ENCODE measurements around the gene STXBP5.

STXBP5 gene

DNA sequence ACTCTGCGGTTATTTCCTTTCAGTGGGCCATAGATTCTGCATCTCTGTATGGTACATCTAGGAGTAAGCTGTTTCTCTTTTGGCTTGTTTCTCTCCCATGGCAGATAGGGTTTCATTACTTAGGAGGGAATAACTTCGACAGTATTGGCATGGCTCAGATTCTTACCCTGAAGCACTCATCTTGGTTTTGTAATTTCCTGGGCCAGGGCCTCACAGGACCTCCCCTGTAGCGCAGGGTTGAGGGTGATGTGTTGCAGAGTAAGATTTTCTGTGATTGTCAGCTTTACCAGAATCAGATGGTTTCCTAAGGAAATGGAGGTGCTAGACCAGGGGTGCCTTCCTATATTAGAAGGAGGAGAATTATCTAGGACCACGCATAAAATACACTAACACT lies 78.3 kb downstream of the STXBP5 start:
- H3K4me3 ChIP-seq (ENCODE audit: low read depth, low read length), result no peak overlapping the region

DNA sequence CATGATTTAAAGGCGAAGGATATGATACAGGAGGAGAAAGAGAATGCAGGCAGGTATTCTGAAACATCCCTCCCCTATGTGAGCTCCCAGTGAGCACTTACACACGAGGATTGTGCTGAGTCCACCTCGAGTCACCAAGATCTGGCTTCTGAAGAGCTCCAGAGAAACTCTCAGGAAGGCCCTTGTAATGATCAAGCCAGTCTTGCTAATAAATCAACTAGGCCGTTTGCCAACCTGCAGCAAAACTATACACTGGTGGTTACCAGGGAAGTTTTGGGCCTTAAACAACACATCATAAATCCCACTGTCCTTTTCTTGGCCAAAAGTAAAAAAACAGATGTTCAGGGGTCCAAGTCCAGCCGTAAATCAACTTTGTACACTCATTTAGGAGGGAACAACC lies 79.2 kb downstream of the STXBP5 start:
- H3K4me3 ChIP-seq (ENCODE audit: low read depth, low read length), result no peak overlapping the region

DNA sequence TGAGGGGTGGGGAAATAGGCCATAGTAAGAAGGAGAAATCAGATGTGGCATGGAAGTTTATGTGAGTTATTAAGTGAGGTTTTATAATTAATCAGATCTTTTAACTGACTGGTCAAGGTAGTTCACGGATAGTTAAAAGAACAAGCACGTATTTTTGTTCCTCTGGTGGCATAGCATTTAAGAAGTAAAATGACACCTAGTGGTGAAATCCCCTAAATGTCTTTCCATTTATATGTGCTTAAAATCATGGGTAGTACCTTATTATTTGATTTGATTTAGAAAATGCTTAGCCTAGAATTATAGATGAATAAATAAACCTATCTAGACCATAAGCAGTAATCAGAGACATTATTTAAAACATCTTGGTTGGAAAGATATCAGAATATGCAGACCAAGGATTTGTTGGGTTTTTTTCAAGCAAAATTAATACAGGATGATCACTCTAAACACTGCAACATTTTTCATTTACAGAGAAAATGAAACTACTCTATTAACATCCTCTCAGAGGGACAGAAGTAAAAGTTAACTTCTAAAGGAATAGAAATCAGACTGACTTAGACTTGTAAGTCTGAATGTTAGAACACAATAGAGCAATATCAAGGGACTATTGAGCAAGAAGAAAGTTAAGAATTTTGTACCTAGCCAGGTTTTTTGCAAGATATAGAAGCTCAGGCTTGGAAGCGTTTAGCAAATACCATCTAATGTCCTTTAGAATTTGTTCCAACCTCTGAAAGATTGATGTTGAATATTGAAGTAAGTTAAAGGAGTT lies 81.1 kb downstream of the STXBP5 start:
- H3K4me3 ChIP-seq (ENCODE audit: low read depth, low read length), result no peak overlapping the region

DNA sequence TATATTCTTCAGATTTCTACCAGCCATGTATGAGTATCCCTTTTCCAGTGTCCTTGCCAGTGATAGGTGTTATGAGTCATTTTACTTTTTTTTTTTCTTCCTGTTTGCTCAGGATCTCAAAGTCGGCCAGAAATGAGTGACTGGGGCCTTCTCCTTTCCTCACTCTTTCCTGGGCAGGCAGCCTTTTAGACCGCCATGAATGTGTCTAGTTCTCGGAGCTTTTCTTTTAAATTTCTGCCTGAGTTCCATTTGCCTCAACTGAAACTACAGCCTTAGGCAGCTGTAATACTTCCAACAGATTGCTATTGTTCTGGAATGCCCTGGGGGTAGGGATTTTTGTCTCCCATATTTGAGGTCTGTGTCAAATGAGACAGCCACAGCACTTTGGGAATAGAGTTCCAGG lies 83.7 kb downstream of the STXBP5 start:
- no peak overlapping the region for H3K4me3 ChIP-seq (ENCODE audit: low read depth, low read length)

DNA sequence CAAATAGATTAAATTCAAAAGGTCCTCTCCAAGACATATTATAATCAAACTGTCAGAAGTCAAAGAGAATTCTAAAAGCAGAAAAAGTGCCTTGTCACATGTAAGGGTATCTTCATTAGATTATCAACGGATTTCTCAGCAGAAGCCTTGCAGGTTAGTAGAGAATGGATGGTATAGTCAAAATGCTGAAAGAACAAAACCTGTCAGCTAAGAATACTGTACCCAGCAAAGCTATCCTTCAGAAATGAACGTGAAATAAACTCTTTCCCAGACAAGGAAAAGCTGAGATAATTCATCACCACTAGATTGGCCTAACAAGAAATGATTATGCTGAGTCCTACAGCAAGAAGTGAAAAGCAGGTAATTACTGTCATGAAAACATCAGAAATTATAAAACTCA lies 92.9 kb downstream of the STXBP5 start:
- no peak overlapping the region for H3K4me3 ChIP-seq (ENCODE audit: low read depth, low read length)

DNA sequence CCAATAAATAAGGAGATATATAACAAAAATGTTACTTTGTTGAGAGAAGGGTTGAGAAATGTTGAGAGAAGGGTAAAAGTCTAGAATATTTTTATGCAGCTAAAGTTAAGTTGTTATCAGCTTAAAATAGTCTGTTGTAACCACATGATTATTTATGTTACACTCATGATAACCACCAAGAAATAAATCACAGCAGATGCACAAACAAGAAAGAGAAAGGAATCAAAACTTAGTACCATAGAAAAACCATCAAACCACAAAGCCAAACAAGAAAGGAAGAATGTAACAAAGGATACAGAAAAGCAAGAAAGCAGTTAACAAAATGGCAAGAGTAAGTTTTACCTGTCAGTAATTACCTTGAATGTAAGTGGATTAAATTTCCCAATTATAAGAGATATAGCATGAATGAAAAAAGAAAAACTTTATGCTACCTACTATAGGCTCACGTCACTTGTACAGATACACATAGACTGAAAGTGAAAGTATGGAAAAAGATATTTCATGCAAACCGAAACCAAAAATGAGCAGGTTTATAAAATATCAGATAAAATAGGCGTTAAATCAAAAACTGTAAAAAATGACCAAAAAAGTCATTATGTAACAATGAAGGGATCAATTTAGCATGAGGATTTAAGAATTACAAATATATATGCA lies 93.6 kb downstream of the STXBP5 start:
- no peak overlapping the region for H3K4me3 ChIP-seq (ENCODE audit: low read depth, low read length)

DNA sequence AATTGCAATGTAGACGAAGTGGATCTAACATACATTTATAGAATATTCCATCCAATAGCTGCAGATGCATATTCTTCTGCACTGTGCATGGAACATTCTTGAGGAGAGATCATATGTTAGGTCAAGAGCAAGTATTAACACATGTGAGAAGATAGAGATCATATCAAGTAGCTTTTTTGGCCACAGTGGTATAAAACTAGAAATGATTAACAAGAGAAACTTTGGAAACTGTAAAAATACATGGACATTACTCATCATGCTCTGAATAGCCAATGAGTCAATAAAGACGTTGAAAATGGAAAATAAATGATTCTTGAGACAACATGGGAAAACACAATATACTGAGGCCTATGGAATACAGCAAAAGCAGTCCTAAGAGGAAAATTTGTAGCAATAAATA lies 94.2 kb downstream of the STXBP5 start:
- no peak overlapping the region for H3K4me3 ChIP-seq (ENCODE audit: low read depth, low read length)

DNA sequence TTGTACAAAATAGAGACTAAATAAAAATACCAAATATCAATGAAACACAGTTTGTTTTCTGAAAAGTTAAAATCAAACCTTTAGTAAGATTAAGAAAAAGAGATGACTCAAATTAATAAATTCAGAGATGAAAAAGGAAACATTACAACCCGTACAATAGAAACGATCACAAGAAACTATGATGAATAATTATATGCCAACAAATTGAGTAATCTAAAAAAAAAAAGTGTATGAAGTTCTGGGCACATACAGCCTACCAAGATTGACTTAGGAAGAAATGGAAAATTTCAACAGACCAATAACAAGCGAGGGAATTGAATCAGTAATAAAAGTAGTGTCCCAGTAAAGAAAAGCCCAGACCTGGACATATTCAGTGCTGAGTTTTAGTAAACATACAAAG lies 94.8 kb downstream of the STXBP5 start:
- no peak overlapping the region for H3K4me3 ChIP-seq (ENCODE audit: low read depth, low read length)

DNA sequence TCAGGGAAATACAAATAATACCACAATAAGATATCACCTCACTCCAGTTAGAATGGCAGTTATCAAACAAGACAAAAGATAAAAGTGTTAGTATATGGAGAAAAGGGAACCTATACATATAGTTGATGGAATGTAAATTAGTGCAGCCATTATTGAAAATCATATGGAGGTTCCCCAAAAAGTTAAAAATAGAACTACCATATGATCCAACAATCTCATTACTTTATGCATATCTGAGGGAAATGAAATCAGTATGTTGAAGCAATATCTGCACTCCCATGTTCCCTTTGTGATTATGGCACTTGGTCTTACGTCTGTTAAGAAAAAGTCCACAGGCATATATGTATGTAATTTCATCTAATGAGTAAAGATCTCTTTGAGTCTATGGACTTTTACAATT lies 96.9 kb downstream of the STXBP5 start:
- H3K4me3 ChIP-seq (ENCODE audit: low read depth, low read length), result no peak overlapping the region

DNA sequence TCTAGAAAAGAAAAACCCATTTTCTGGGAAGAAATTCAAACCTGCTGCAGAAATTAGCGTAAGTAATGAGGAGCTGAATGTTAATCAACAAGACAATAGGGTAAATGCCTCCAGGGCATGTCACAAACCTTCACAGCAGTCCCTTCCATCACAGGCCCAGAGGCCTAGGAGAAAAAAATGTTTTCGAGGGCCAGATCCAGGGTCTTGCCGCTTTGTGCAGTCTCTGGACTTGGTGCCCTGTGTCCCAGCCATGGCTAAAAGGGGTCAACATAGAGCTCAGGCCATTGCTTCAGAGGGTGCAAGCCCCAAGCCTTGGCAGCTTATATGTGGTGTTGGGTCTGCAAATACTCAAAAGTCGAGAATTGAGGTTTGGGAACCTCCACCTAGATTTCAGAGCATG lies 99.8 kb downstream of the STXBP5 start:
- no peak overlapping the region for H3K4me3 ChIP-seq (ENCODE audit: low read depth, low read length)

DNA sequence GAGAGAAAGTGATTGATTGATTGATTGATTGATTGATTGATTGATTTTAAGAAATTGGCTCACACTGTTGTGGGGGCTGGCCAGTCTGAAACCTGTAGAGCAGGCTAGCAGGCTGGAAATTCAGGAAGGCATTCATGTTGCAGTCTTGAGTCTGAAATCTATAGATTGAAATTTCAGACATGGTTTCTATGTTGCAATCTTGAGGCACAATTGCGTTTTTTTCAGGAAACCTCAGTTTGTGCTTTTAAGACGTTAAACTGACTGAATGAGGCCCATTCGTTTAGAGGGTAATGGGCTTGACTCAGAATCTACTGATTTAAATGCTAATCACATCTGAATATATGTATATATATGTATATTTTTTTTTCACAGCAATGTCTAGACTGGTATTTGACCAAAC lies 106.3 kb downstream of the STXBP5 start:
- H3K4me3 ChIP-seq (ENCODE audit: low read depth, low read length), result no peak overlapping the region

DNA sequence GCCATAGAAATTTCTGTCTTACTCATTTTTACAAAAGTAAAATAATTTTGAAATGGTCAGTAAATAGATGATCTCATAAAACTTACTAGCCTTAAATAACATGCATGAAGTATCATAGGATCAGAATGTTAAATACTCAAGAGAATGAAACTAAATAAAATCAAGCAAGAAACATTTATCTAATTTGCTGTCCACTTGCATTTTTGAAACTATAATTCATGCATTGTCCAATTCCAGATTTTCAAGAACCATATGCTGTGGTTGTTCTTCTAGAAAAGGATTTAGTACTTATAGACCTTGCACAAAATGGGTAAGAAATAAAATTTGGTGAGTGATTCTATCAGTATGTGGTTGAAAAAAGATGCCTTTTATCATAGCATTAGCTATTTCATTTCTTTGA lies 107.0 kb downstream of the STXBP5 start:
- no peak overlapping the region for H3K4me3 ChIP-seq (ENCODE audit: low read depth, low read length)

DNA sequence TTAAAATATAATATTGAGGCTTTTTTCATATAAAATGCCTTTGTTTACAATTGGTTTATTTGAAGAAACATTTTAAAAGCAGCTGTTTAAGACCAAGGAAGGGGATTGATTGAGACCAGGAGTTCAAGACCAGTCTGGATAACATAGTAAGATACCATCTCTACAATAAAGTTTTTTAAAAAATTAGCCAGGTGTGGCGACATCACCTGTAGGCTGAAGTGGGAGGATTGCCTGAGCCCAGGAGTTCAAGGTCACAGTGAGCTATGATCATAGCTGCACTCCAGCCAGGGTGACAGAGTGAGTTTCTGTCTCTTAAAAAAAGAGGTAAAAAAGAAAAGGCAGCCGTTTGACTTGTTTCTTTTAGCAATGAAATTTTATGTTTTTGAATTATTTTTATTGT lies 117.0 kb downstream of the STXBP5 start:
- no peak overlapping the region for H3K4me3 ChIP-seq (ENCODE audit: low read depth, low read length)

DNA sequence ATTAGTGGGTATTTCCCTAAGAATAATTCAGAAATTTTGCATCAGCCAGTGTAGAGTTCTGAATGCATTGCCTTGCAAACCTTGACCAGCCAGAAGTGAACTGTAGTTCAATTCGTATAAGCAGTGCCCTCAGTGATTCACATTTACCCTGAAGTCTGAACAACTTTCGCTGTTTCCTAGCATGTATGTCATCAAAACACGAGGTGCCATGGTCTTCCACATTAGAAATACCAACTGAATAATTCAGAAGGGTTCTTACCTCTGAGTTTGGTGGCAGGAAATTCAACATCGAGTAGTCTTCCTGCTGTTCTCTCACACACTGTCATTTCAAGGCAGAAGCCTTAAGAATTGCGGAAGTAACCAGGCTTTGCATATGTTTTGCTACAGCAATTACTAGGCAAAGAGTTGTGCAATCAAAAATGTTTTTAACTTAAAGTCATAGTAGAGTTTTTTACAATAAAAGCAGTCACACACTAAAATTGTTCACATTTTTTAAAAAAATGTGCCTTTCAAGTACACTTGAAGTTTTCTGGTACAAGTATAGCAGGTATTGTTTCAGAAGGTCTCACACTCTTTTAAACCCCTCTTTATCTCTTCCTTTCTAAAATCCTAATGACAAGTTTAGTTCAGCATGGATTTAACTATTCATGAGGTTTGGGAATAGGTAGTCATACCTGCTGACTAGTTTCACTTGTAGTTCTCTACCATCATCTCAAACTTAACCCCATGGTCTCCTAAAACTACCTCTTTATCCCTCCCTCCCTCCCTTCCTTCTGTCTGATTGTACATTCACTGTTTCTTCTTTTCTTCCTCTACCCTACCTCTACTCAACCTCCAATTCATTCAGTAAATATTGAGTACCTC lies 118.3 kb downstream of the STXBP5 start:
- H3K4me3 ChIP-seq (ENCODE audit: low read depth, low read length), result no peak overlapping the region

DNA sequence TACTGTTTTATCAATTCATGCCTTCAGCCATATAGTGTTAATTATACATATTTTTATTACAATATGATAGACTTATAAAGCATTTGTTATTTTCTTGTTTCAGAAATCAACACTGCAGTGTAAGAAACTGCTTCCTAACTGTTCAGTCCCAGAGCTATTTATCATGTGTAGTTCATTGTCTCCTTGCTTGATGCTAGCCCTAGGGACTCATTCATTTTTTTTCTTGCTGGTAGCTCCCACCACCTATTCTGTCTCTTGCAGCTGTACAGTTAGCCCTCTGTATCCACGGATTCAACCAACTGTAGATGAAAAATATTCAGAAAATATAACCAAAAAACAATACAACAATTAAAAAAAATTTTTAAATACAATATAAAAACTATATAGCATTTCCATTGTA lies 121.3 kb downstream of the STXBP5 start:
- H3K4me3 ChIP-seq (ENCODE audit: low read depth, low read length), result no peak overlapping the region

DNA sequence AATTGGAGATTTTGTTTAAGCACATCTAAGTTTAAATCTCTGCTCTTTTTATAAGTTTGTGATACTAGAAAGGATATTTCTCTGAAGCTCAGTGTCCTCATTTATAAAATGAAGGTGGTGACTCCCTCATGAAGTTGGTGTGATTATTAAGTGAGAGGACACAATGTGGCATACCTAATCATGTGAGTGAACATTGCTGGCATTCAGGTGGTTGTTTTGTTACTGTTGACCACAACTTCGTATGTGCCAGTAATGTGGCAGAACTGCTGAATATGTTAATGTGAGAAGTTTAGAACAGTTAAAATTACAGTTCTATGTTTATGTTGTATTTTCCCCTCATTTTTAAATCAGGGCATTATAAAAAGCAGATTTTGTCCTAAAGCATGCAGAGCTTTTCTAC lies 127.2 kb downstream of the STXBP5 start:
- no peak overlapping the region for H3K4me3 ChIP-seq (ENCODE audit: low read depth, low read length)

DNA sequence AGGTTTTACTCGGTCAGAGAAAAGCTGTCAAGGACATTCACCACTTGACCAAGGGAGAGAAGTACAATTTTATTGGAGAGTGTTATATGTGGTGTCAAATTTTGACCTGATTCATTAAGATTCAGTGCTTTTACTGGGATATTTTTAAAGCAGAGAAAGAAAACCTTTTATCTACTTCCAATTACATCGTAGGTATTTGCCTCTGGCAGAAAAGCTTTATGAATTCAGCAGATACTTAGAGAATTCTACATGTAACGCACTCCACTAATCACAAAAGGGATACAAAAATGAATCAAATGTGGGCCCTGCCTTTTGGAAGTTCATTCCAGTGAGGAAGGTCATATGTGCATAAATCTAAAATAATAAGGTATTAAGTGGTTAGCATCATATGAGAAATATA lies 133.7 kb downstream of the STXBP5 start:
- no peak overlapping the region for H3K4me3 ChIP-seq (ENCODE audit: low read depth, low read length)

DNA sequence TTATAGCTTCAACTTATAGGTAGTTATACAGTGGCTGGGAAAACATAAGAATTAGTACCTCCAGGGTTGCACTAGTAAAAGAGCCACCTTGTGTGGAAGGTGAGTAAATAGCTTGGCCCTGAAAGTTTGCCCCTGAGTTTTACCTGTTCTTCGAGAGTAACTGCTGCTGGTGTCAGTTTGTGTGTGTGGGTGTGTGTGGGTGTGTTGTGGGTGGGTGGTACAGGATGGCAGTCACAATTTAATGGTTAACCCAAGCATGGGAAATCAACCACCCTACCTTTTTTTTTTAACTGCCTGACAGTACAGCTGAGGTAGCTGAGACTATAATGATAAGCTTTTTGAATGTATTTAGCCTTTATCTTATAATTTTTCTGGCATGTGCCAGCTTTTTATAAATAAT lies 137.3 kb downstream of the STXBP5 start:
- no peak overlapping the region for H3K4me3 ChIP-seq (ENCODE audit: low read depth, low read length)

DNA sequence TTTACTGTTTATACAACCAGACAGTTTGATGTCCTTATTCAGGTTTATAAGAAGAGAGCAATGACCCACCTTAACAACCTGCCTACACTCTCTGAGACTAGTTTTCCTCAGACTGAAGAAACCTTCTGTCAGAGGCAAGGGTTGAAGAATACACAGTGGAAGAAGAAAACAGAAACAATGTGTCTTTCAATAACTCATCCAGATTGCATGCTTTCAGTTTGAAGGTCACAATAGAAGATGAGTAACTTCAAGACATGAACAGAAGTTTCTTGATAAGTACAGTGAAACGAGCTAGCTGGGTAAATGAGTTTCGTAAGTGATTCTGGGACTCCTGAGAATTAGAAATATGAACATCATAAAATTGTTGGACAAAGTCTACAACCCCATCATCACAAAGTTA lies 141.7 kb downstream of the STXBP5 start:
- no peak overlapping the region for H3K4me3 ChIP-seq (ENCODE audit: low read depth, low read length)

DNA sequence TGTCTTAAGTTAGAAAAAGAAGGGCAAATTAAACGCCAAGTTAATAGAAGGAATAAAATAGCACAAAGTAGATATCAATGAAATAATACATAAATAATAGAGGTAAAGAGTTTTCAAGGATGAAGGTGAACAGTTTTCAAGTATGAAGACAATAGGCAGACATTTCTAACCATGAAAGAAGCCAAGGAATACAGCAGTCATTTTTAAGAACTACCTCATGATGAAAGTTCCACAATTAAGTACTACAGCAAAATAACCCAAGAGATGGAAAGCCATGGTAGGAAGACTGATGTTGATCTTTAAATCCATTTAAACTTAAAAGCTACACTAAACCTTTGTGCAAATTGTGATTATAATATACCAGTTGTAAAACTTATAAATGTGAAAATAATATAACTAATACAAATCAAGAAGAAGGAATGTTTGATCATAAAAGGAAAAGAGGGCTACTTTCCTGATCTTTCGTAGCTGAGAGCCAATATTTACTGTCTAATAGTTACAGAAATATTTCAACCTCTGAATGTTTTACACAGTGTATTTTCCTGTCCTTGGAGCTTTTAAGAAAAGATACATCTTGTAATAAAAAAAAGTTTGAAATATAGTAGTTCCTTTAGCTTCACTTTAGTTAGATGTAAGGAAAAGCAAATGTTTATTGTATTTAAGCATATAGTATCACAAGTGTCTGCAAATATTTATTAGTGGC lies 143.1 kb downstream of the STXBP5 start:
- no peak overlapping the region for H3K4me3 ChIP-seq (ENCODE audit: low read depth, low read length)

DNA sequence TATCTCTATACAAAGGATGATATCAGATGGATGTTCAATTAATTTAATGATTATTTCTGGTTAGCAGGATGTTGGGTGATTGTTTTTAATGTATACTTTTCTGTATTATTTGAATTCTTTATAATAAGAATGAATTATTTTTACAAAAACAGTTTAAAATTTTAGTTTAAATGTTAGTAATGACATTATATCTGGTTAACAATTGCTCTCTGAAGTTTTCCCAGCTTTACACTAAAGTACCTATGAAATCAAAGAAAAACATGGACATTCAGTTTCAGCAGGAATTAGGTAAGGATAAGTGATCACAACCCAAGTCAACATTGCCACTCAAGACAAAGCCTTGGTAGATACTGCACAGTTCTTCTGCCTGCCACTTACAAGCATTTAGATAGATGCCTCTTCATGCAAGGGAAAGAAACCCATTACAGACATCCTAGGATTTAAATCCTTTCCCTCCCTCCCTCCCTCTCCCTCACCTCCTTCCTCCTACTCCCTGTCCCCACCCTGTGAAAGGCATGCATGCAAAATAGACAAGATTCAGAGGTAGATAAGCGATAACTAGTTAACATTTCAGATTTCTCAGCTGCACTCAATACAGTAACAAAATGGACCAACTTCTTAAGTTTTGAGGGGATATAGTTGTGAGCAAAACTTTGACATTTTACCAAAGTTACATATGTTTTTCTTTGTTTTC lies 143.8 kb downstream of the STXBP5 start:
- H3K4me3 ChIP-seq (ENCODE audit: low read depth, low read length), result no peak overlapping the region

Data from iPS-11a (cell line).